ENCODE data around the gene WDTC1. TPM values are rescaled to one million over a fixed set of nuclear protein-coding genes. Genes with fewer than 3 reads are reported as not detected.

WDTC1 gene
- total RNA-seq, 1 experiment from 2014 or later = 26.6 TPM

DNA sequence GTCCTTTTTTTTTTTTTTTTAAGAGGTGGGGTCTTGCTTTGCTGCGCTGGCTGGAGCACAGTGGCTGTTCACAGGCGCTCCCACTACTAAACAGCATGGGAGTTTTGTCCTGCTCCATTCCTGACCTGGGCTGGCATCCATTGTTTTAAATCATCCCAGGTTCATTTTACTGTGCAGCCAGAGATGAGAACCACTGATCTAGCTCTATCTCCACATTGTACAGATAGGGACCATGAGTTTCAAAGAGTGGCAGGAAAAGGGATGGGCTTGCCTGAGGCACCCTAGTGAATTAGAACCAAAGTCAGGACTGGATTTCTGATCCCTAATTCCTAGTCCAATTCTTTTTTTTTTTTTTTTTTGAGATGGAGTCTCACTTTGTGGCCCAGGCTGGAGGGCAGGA, 80.3 kb downstream of the WDTC1 start (continued):
- TF ChIP-seq, protein P1, sequence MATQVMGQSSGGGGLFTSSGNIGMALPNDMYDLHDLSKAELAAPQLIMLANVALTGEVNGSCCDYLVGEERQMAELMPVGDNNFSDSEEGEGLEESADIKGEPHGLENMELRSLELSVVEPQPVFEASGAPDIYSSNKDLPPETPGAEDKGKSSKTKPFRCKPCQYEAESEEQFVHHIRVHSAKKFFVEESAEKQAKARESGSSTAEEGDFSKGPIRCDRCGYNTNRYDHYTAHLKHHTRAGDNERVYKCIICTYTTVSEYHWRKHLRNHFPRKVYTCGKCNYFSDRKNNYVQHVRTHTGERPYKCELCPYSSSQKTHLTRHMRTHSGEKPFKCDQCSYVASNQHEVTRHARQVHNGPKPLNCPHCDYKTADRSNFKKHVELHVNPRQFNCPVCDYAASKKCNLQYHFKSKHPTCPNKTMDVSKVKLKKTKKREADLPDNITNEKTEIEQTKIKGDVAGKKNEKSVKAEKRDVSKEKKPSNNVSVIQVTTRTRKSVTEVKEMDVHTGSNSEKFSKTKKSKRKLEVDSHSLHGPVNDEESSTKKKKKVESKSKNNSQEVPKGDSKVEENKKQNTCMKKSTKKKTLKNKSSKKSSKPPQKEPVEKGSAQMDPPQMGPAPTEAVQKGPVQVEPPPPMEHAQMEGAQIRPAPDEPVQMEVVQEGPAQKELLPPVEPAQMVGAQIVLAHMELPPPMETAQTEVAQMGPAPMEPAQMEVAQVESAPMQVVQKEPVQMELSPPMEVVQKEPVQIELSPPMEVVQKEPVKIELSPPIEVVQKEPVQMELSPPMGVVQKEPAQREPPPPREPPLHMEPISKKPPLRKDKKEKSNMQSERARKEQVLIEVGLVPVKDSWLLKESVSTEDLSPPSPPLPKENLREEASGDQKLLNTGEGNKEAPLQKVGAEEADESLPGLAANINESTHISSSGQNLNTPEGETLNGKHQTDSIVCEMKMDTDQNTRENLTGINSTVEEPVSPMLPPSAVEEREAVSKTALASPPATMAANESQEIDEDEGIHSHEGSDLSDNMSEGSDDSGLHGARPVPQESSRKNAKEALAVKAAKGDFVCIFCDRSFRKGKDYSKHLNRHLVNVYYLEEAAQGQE (IDR thresholded peaks at IDR 0.05; ENCODE audit: low read depth) = no peak
- TF ChIP-seq ZNF274 (IDR thresholded peaks at IDR 0.05; ENCODE audit: low read depth, low read length) = no peak
- no peak for TF ChIP-seq CBX3 (IDR thresholded peaks at IDR 0.05; ENCODE audit: low read depth)
- TF ChIP-seq JUND (IDR thresholded peaks at IDR 0.05) = no peak
- TF ChIP-seq ZFX (IDR thresholded peaks at IDR 0.05) = no peak
- TF ChIP-seq EGR1 (IDR thresholded peaks at IDR 0.05; ENCODE audit: low read depth) = no peak
- TF ChIP-seq FOSL1 (IDR thresholded peaks at IDR 0.05; ENCODE audit: low read depth) = no peak

DNA sequence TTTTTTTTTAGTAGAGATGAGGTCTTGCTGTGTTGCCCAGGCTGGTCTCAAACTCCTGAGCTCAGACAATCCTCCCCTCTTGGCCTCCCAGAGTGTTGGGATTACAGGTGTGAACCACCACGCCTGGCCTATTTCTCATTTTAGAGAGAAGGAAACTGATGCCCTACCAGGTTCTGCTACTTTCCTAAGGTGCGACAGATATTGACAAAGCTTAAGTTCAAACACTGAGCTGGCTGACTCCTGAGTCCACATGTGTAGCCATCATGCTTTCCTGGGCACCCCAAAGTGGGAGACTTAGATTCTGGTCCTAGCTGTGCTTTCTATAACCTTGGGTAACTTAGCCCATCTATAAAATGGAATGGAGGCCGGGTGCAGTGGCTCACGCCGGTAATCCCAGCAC, 82.4 kb downstream of the WDTC1 start:
- no TSS peak for BruUV-seq (replicated peaks)
- ChIA-PET CTCF (interaction anchor here (1.2 kb wide), 1 partner anchor 16 kb away, joined by 3 read pairs; no protein-coding TSS in a partner anchor), POLR2A (no interaction called here), RAD21 (ENCODE audit: low non-redundant PET in 1 of 2, low total read pairs in 2 of 2, uncharacterized antibody in 2 of 2, unreplicated experiment in 2 of 2) (no interaction called here)
- H2AFZ ChIP-seq (ENCODE audit: low read depth, low read length, poor library complexity, severe bottlenecking) = no peak overlapping the region
- H3K4me2 ChIP-seq (ENCODE audit: low read length) = no peak overlapping the region
- TF ChIP-seq SIN3A (IDR thresholded peaks at IDR 0.05; ENCODE audit: low read depth) = no peak
- no peak for TF ChIP-seq ZFX (IDR thresholded peaks at IDR 0.05)
- TF ChIP-seq CBX3 (IDR thresholded peaks at IDR 0.05; ENCODE audit: low read depth) = no peak
- no peak for TF ChIP-seq POLR2AphosphoS5 (IDR thresholded peaks at IDR 0.05; ENCODE audit: low read depth, low read length)
- no peak for TF ChIP-seq SP1 (IDR thresholded peaks at IDR 0.05; ENCODE audit: low read depth)
- no peak for TF ChIP-seq FOSL1 (IDR thresholded peaks at IDR 0.05; ENCODE audit: low read depth)
- peaks cover 0 to 12% of the 10 kb centered on the region in 2 experiments; a peak in 1 of 4 replicates for H3K4me1 ChIP-seq (ENCODE audit: control insufficient read depth in 1 of 2, insufficient read depth in 2 of 2, low read length in 2 of 2)
- H3K9ac ChIP-seq (ENCODE audit: low read length) = no peak overlapping the region
- no peaks in the 10 kb centered on the region for H3K27me3 ChIP-seq (ENCODE audit: insufficient read depth, low read length)
- no peaks in the 10 kb centered on the region for H3K9me3 ChIP-seq (ENCODE audit: control insufficient read depth in 1 of 2, insufficient read depth in 1 of 2, low read depth in 1 of 2, low read length in 2 of 2)
- no peak for ATAC-seq
- no peak for DNase-seq (ENCODE audit: low read depth, low spot score)
- no peaks in the 10 kb centered on the region for H3K9me2 ChIP-seq (ENCODE audit: insufficient read depth)
- H3K36me3 ChIP-seq (ENCODE audit: control insufficient read depth in 1 of 2, insufficient read depth in 2 of 2, low read length in 2 of 2) = no peaks in the 10 kb centered on the region
- H3K27ac ChIP-seq (ENCODE audit: low read depth, low read length) = no peak overlapping the region
- no peaks in the 10 kb centered on the region for H3K79me2 ChIP-seq (ENCODE audit: insufficient read depth, low read length)
- H3K4me3 ChIP-seq (replicated peaks in 1 of 2; ENCODE audit: low read depth in 1 of 2, low read length in 2 of 2) = no peak overlapping the region
- no peaks in the 10 kb centered on the region for H4K20me1 ChIP-seq (ENCODE audit: insufficient read depth)
- intact Hi-C loops (cut with micrococcal nuclease) = no loop called here

Data from HCT116 (cell line).